Epithelial cell of umbilical artery (primary cell): ENCODE data around the gene ACAD9. TPM values are rescaled to one million over a fixed set of nuclear protein-coding genes. Genes with fewer than 3 reads are reported as not detected.

Experiments
- total RNA-seq: library from RNA; depleted of rRNA; stranded (reverse); fragments of >200 nt; gene quantifications from 2 replicates; pipeline ENCODE4 v1.2.3, GENCODE V29; 2014

The ACAD9 gene
- total RNA-seq, result 38.7 and 44.8 TPM in 2 replicates

DNA sequence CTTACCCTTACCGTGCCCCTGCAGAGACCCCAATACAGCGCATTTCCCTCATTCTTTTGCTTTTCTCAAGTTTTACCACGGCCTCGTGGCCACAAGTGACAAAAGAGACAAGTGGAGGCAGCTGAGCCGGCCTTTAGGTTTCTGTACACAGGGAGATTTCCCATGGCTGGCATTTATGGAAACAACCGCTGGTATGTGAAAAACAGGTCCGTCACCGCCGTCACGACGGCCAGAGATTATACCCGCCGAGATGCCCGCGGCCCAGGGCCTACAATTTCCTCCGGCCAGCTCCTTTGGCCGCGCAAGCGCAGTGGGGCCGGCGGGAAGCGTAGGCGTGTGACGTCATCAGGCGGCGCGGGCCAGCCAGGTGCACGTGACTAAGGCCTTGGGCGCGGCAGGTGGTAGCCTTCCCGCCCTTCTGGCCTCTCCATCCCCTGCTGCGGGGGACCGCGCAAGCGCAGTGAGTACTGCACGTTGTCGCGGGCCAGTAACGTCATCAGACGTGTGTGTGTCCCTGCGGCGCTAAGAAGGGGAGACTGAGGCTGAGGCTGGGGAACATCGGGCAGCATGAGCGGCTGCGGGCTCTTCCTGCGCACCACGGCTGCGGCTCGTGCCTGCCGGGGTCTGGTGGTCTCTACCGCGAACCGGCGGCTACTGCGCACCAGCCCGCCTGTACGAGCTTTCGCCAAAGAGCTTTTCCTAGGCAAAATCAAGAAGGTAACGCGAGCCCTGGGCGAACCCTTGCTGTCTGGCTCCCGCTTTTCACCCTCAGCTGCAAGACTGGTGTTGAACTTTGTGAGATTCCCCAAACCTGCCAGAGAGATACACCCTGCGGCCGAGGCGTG lies at the start of gene ACAD9:
ACAD9 (plus strand) TSS at position 496 of the 845 bp plus-strand sequence; CDS start at position 568, 72 bp downstream.

Other genes with a start within 250 kb of the ACAD9 start
- gene RPN1, start 228.8 kb upstream of the ACAD9 start, total RNA-seq, result 429 and 556 TPM in 2 replicates
- 24.8 and 29.9 TPM in 2 replicates for gene RAB7A, start 153.4 kb upstream of the ACAD9 start, total RNA-seq
- not detected in 2 replicates for gene CFAP92, start 114.5 kb downstream of the ACAD9 start, total RNA-seq
- 0.32 TPM in 1 of 2 replicates, not detected in the other for gene EFCC1, start 121.7 kb downstream of the ACAD9 start, total RNA-seq
- gene GP9, start 181.2 kb downstream of the ACAD9 start, total RNA-seq, result 0.32 TPM in 1 of 2 replicates, not detected in the other
- gene RAB43, start 242.2 kb downstream of the ACAD9 start, total RNA-seq, result 16.9 and 20.5 TPM in 2 replicates